K562 (cell line): ENCODE results near the gene GALNT9. TPM values are rescaled to one million over a fixed set of nuclear protein-coding genes. Genes with fewer than 3 reads are reported as not detected.
A peak's percentile ranks its signal among the peaks of the same experiment; 100 is the strongest.

ENCODE experiments used
- ATAC-seq: fragments of 200-7000 bp; cut with Tn5 transposase; 3 replicates; pipeline ENCODE4 v1.9.1; 2020; ENCODE audit warnings: moderate library complexity
- BruUV-seq: library from RNA; stranded (reverse); fragments of 400-500 nt; replicated peaks from 2 replicates; lab custom pipeline; 2021; lab: Mats Ljungman, UMichigan
- CTCF ChIA-PET: fragments of 300-600 bp; formaldehyde crosslinking; extraction: SDS; loops from one replicate; lab custom pipeline; 2021; ENCODE audit warnings: low intra/inter-chr PET ratio; lab: Yijun Ruan, JAX
- POLR2A ChIA-PET: fragments of 300-600, 350-650 bp; sonication (Branson Sonifier 250); formaldehyde crosslinking; extraction: SDS; loops from one replicate; lab custom pipeline; 2021; ENCODE audit warnings: antibody characterized with exemption, inconsistent platforms; lab: Yijun Ruan, JAX
- DNase-seq, 4 experiments: peaks; one replicate each; pipeline versions ENCODE4 v3.0.0 to v3.0.0-alpha.2; 2011 to 2018; ENCODE audit warnings: low spot score in 3 of 4, mixed read lengths in 3 of 4; ENCODE audit errors: extremely low read depth in 1 of 4
- FAIRE-seq: peaks from 2 replicates; lab custom pipeline; 2011; peaks lifted over from hg19 to GRCh38; lab: Jason Lieb, UNC
- H2AFZ ChIP-seq: 2 replicates; pipeline ENCODE4 v1.6.0; 2011; ENCODE audit warnings: low read depth, low read length, control low read depth, inconsistent platforms
- H3K27ac ChIP-seq: fragments of 200-600 bp; 3 replicates; pipeline ENCODE4 v1.8.0; 2011; ENCODE audit warnings: low read depth, mild to moderate bottlenecking, control low read depth, inconsistent platforms, low read length, moderate library complexity, mixed read lengths; ENCODE audit errors: extremely low read depth
- H3K27me3 ChIP-seq, 2 experiments: fragments of 300-600 bp in 1 of 2; 2 replicates in 1 of 2; 3 replicates in 1 of 2; pipeline versions ENCODE4 v1.6.0 to v1.8.0; 2011; ENCODE audit warnings: inconsistent platforms in 2 of 2, low read length in 2 of 2, mild to moderate bottlenecking in 1 of 2, mixed read lengths in 1 of 2, moderate library complexity in 1 of 2; ENCODE audit not compliant: control insufficient read depth in 2 of 2, insufficient read depth in 2 of 2
- H3K36me3 ChIP-seq: fragments of 300-600 bp; 3 replicates; pipeline ENCODE4 v1.8.0; 2011; ENCODE audit warnings: mild to moderate bottlenecking, low read length, inconsistent platforms; ENCODE audit not compliant: control insufficient read depth, insufficient read depth
- H3K4me1 ChIP-seq, 2 experiments: fragments of 200-600 bp in 1 of 2; replicated peaks in 1 of 2; 2 replicates in 1 of 2; 3 replicates in 1 of 2; pipeline versions ENCODE4 v1.5.1 to v1.8.0; 2011; ENCODE audit warnings: inconsistent platforms in 2 of 2, low read length in 2 of 2, mild to moderate bottlenecking in 1 of 2, mixed read lengths in 1 of 2, moderate library complexity in 1 of 2; ENCODE audit not compliant: control insufficient read depth in 2 of 2, insufficient read depth in 2 of 2
- H3K4me2 ChIP-seq: 2 replicates; pipeline ENCODE4 v1.6.1; 2011; ENCODE audit warnings: low read length, control low read depth, inconsistent platforms, mixed read lengths; ENCODE audit not compliant: insufficient read depth
- H3K4me3 ChIP-seq: fragments of 200-600 bp; sonication (generic), shearing (Covaris generic); 2 replicates; pipeline ENCODE4 v1.5.1; 2016; ENCODE audit warnings: control low read depth, inconsistent platforms
- H3K79me2 ChIP-seq: fragments of 200-600 bp; 3 replicates; pipeline ENCODE4 v1.8.0; 2011; ENCODE audit warnings: low read length, inconsistent platforms; ENCODE audit not compliant: control insufficient read depth, insufficient read depth
- H3K9ac ChIP-seq, 2 experiments: 2 replicates each; pipeline versions ENCODE4 v1.6.0 to v1.6.1; 2011; ENCODE audit warnings: low read depth in 2 of 2, low read length in 2 of 2, control low read depth in 1 of 2, inconsistent platforms in 1 of 2, mild to moderate bottlenecking in 1 of 2, mixed read lengths in 1 of 2; ENCODE audit not compliant: insufficient read depth in 1 of 2
- H3K9me1 ChIP-seq: one replicate; pipeline ENCODE4 v1.6.0; 2011; ENCODE audit warnings: inconsistent platforms, mild to moderate bottlenecking, low read length, moderate library complexity; ENCODE audit not compliant: control insufficient read depth, insufficient read depth
- H3K9me3 ChIP-seq: replicated peaks from 2 replicates; pipeline ENCODE4 v1.5.1; 2011; ENCODE audit warnings: low read depth, low read length, inconsistent platforms; ENCODE audit not compliant: control insufficient read depth, insufficient read depth
- H4K20me1 ChIP-seq: replicated peaks from 2 replicates; pipeline ENCODE4 v1.6.1; 2011; ENCODE audit warnings: low read length, inconsistent platforms, mixed read lengths; ENCODE audit not compliant: control insufficient read depth, insufficient read depth
- CREBBP ChIP-seq: IDR thresholded peaks from one replicate; pipeline ENCODE4 v1.6.1; 2012; ENCODE audit warnings: low read depth, mild to moderate bottlenecking, control low read depth, inconsistent platforms, low read length
- DLX4 ChIP-seq: fragments of 250-450 bp; sonication (Bioruptor Pico); IDR thresholded peaks from 2 replicates; pipeline ENCODE4 v1.6.1; 2021; ENCODE audit warnings: mild to moderate bottlenecking
- FOXJ2 ChIP-seq: fragments of 200-800 bp; sonication (Bioruptor generic); IDR thresholded peaks from 2 replicates; pipeline ENCODE4 v1.6.1; 2016; ENCODE audit warnings: missing genetic modification characterization, missing compliant biosample characterization
- KLF1 ChIP-seq: fragments of 450-650 bp; IDR thresholded peaks from 2 replicates; pipeline ENCODE4 v1.6.1; 2016; ENCODE audit warnings: missing genetic modification characterization, missing compliant biosample characterization
- LEF1 ChIP-seq: fragments of 450-650 bp; IDR thresholded peaks from 2 replicates; pipeline ENCODE4 v1.6.1; 2016; ENCODE audit warnings: mild to moderate bottlenecking
- MYBL2 ChIP-seq, 2 experiments: fragments of 450-650 bp in 1 of 2; sonication (generic) in 1 of 2; formaldehyde crosslinking in 1 of 2; IDR thresholded peaks; 2 replicates each; pipeline versions ENCODE4 v1.6.1 to v1.8.1; 2017 to 2022; ENCODE audit warnings: borderline replicate concordance in 1 of 2, inconsistent platforms in 1 of 2, low read depth in 1 of 2, mild to moderate bottlenecking in 1 of 2, missing genetic modification reagents in 1 of 2, moderate library complexity in 1 of 2
- NKRF ChIP-seq: fragments of 450-650 bp; IDR thresholded peaks from 2 replicates; pipeline ENCODE4 v1.6.1; 2016; ENCODE audit warnings: borderline replicate concordance
- NRF1 ChIP-seq, 2 experiments: fragments of 450-650 bp; IDR thresholded peaks in 1 of 2; conservative IDR thresholded peaks in 1 of 2; 2 replicates each; pipeline ENCODE4 v1.6.1; 2014; ENCODE audit warnings: mild to moderate bottlenecking in 2 of 2
- PHF20 ChIP-seq: fragments of 450-650 bp; IDR thresholded peaks from 2 replicates; pipeline ENCODE4 v1.6.1; 2018; ENCODE audit not compliant: partially characterized antibody
- SNIP1 ChIP-seq: fragments of 450-650 bp; IDR thresholded peaks from 2 replicates; pipeline ENCODE4 v1.7.1; 2017; ENCODE audit warnings: low read depth, mild to moderate bottlenecking
- ZBTB12 ChIP-seq: fragments of 250-450 bp; sonication (Bioruptor Pico); IDR thresholded peaks from 2 replicates; pipeline ENCODE4 v1.4.0; 2020
- ZBTB34 ChIP-seq: fragments of 250-450 bp; sonication (Bioruptor Pico); IDR thresholded peaks from 2 replicates; pipeline ENCODE4 v1.8.0; 2021; ENCODE audit warnings: mild to moderate bottlenecking, moderate library complexity
- ZC3H11A ChIP-seq: IDR thresholded peaks from 2 replicates; pipeline ENCODE4 v1.6.1; 2012; ENCODE audit warnings: low read depth, low read length, improper control_type of control experiment
- ZFP30 ChIP-seq: fragments of 250-450 bp; sonication (Bioruptor Pico); IDR thresholded peaks from 2 replicates; pipeline ENCODE4 v1.8.0; 2022; ENCODE audit warnings: moderate library complexity, mild to moderate bottlenecking, inconsistent platforms, borderline replicate concordance
- ZNF707 ChIP-seq: fragments of 250-450 bp; sonication (Bioruptor Pico); conservative IDR thresholded peaks from 2 replicates; pipeline ENCODE4 v1.8.0; 2022; ENCODE audit warnings: inconsistent platforms, mild to moderate bottlenecking, moderate library complexity
- ZNF778 ChIP-seq: fragments of 450-650 bp; formaldehyde crosslinking; IDR thresholded peaks from 2 replicates; pipeline ENCODE4 v1.4.0; 2020; ENCODE audit warnings: mild to moderate bottlenecking, moderate library complexity
- WGBS: fragments of 100-300 bp; shearing (Covaris generic); methylation state at CpG from one replicate; pipeline ENCODE4 v1.1.6; 2016; ENCODE audit warnings: low coverage, mixed read lengths; ENCODE audit not compliant: insufficient coverage; ENCODE audit errors: missing lambda C conversion rate; 5-methylcytosine and 5-hydroxymethylcytosine counted together
- in situ Hi-C: fragments of 300-500 bp; cut with MboI; formaldehyde crosslinking; loops from 4 replicates; pipeline ENCODE4 v1.15.0; 2018; ENCODE audit warnings: inconsistent platforms, mixed read lengths
- intact Hi-C: fragments of 100-400 bp; cut with micrococcal nuclease; formaldehyde crosslinking; loops from 2 replicates; pipeline ENCODE4 v1.14.2; 2022
- polyA plus RNA-seq, 8 experiments: library from polyadenylated mRNA; depleted of rRNA in 4 of 8; stranded (reverse) in 5 of 8; unstranded in 3 of 8; fragments of >200 nt; fragmentation: Nextera tagmentation in 2 of 8; fragmentation: Illumina TruSeq in 1 of 8; extraction: Ambion mirVana in 2 of 8; extraction: Trizol in 1 of 8; gene quantifications; 2 replicates each; pipeline versions ENCODE4 v1.2.1 to v1.2.3, GENCODE V29; 2011 to 2014; ENCODE audit warnings: inconsistent platforms in 1 of 8, missing spikeins in 1 of 8
- total RNA-seq, 7 experiments: library from RNA; depleted of rRNA in 6 of 7; stranded (reverse); fragments of >200 nt in 6 of 7; fragmentation: Illumina TruSeq in 2 of 7; extraction: Trizol in 2 of 7; gene quantifications; 2 replicates each; pipeline versions ENCODE4 v1.2.1 to v1.2.3, GENCODE V29; 2011 to 2021; ENCODE audit warnings: low replicate concordance in 1 of 7

GALNT9 gene
- total and polyA plus RNA-seq, 9 of the 15 experiments (the other 6 are each of a cell fraction or from before 2014, with no cell fraction given) = not detected

GRCh38 chr12:132157733-132158409 is 171.5 kb downstream of the GALNT9 start:
- Histone ChIP-seq H3K79me2 (no peaks in the 10 kb centered on the region), H3K9me3 (peaks cover 23% of the 10 kb centered on the region), H3K27me3 (no peaks in the 10 kb centered on the region; a peak in 1 of 5 replicates), H3K27ac (no peak overlapping the region), H3K4me1 (peaks cover 0 to 40% of the 10 kb centered on the region in 2 experiments; a peak in 2 of 5 replicates), H3K4me2 (no peak overlapping the region; the same call in 1 of the 2 replicates), H3K36me3 (peaks cover 29% of the 10 kb centered on the region), H4K20me1 (no peaks in the 10 kb centered on the region; the same call in 1 of the 2 replicates), H3K4me3 (no peak overlapping the region), H2AFZ (no peak overlapping the region), H3K9me1 (no peaks in the 10 kb centered on the region), H3K9ac (no peak overlapping the region)
- no peak for FAIRE-seq
- no peak for DNase-seq
- CTCF ChIA-PET = no interaction called here
- in situ Hi-C loops (no loop called here), intact Hi-C loops (loop anchor here (10.0 kb wide), 2 partner anchors 57 to 257 kb away; no protein-coding TSS in a partner anchor)
- ATAC-seq = no peak
- BruUV-seq = no TSS peak
- POLR2A ChIA-PET = no interaction called here
- 93% methylated on average over 2 of the region's 5 CpGs for WGBS
- TF ChIP-seq FOXJ2 (tag) = no peak
- TF ChIP-seq DLX4 (CRISPR knock-in tag) = no peak
- no peak for TF ChIP-seq ZNF778 (CRISPR knock-in tag)
- no peak for TF ChIP-seq SNIP1
- TF ChIP-seq MYBL2 (IDR thresholded peaks at IDR 0.05; ENCODE audit: low read depth) = 0 out of 2 replicates have a peak, but pooled peaks have one; percentile 11
- no peak for TF ChIP-seq MYBL2 (CRISPR knock-in tag; IDR thresholded peaks at IDR 0.05; ENCODE audit: borderline replicate concordance)
- TF ChIP-seq NKRF = 0 out of 2 replicates have a peak, but pooled peaks have one; percentile 23
- peak; percentile 67 for TF ChIP-seq PHF20
- peak; percentile 23 for TF ChIP-seq CREBBP
- TF ChIP-seq LEF1 = no peak
- no peak for TF ChIP-seq ZC3H11A
- no peak for TF ChIP-seq ZBTB12 (CRISPR knock-in tag)
- no peak for TF ChIP-seq KLF1 (tag)
- no peak for TF ChIP-seq NRF1 (conservative IDR thresholded peaks at IDR 0.05 in 1 of 2, IDR thresholded peaks at IDR 0.05 in 1 of 2)
- no peak for TF ChIP-seq ZBTB34
- TF ChIP-seq ZFP30 = no peak
- no peak for TF ChIP-seq ZNF707
